Measurements from ENCODE around the gene SLC4A7. TPM values are rescaled to one million over a fixed set of nuclear protein-coding genes. Genes with fewer than 3 reads are reported as not detected.

The SLC4A7 gene
- total RNA-seq, 4 donors from 2014 or later, result 7.5 to 19.8 (median 12.8) TPM

- Histone ChIP-seq H3K9me3 (no peaks in the 10 kb centered on the region), H3K27ac (no peak within 1 kb of the TSS), H3K4me3 (peak within 1 kb of the TSS; percentile 70 to 72 (median 70)), H3K36me3 (no peaks in the 10 kb centered on the region), H3K27me3 (no peaks in the 10 kb centered on the region), H3K4me1 (peaks cover 6 to 17% of the 10 kb centered on the region in 2 donors)
- in situ Hi-C loops (cut with MboI; ENCODE audit: low sequenced_read_pairs in 4 of 4), result no loop called here
- intact Hi-C loops (cut with DNase I; ENCODE audit: low total_unique reads), result no loop called here
- TF ChIP-seq POLR2A (IDR thresholded peaks at IDR 0.05) (no peak), CTCF (IDR thresholded peaks at IDR 0.05 in 4 of 5, conservative IDR thresholded peaks at IDR 0.05 in 1 of 5) (no peak)
- ATAC-seq (peak; percentile 97 to 98), DNase-seq (peak; percentile 77 to 83)
Observed at GRCh38 chr3:27368831-27369607, 115.2 kb downstream of the SLC4A7 start, which contains the start of gene NEK10. NEK10 (minus strand) TSS chr3:27369383; CDS start chr3:27352882, 16,501 bp downstream.

- Histone ChIP-seq H3K36me3 (no peaks in the 10 kb centered on the region), H3K4me3 (no peak overlapping the region), H3K9me3 (no peaks in the 10 kb centered on the region), H3K4me1 (peaks cover 0 to 9% of the 10 kb centered on the region in 2 donors), H3K27me3 (no peaks in the 10 kb centered on the region), H3K27ac (no peak overlapping the region)
- no peak for TF ChIP-seq POLR2A (IDR thresholded peaks at IDR 0.05)
- DNase-seq (no peak), ATAC-seq (no peak)
- in situ Hi-C loops (cut with MboI; ENCODE audit: low sequenced_read_pairs in 4 of 4) (no loop called here), intact Hi-C loops (cut with DNase I; ENCODE audit: low total_unique reads) (no loop called here)
Observed at GRCh38 chr3:27366062-27366591, 118.1 kb downstream of the SLC4A7 start.

GRCh38 chr3:27360113-27361078 lies 123.8 kb downstream of the SLC4A7 start:
- Histone ChIP-seq H3K9me3 (no peaks in the 10 kb centered on the region), H3K27me3 (no peaks in the 10 kb centered on the region), H3K36me3 (no peaks in the 10 kb centered on the region), H3K4me1 (peaks cover 0 to 5% of the 10 kb centered on the region in 2 donors), H3K27ac (no peak overlapping the region), H3K4me3 (no peak overlapping the region)
- no peak for TF ChIP-seq CTCF (IDR thresholded peaks at IDR 0.05 in 4 of 5, conservative IDR thresholded peaks at IDR 0.05 in 1 of 5)
- no peak for TF ChIP-seq POLR2A (IDR thresholded peaks at IDR 0.05)
- DNase-seq, result no peak
- no peak for ATAC-seq
- in situ Hi-C loops (cut with MboI; ENCODE audit: low sequenced_read_pairs in 4 of 4) (no loop called here), intact Hi-C loops (cut with DNase I; ENCODE audit: low total_unique reads) (no loop called here)

- H3K4me1 ChIP-seq, result peaks cover 5 to 6% of the 10 kb centered on the region in 2 donors
- H3K9me3 ChIP-seq, result no peaks in the 10 kb centered on the region
- no peaks in the 10 kb centered on the region for H3K36me3 ChIP-seq
- TF ChIP-seq POLR2A (IDR thresholded peaks at IDR 0.05) (no peak), CTCF (IDR thresholded peaks at IDR 0.05 in 4 of 5, conservative IDR thresholded peaks at IDR 0.05 in 1 of 5) (no peak)
- intact Hi-C loops (cut with DNase I; ENCODE audit: low total_unique reads) (no loop called here), in situ Hi-C loops (cut with MboI; ENCODE audit: low sequenced_read_pairs in 4 of 4) (no loop called here)
- H3K27me3 ChIP-seq, result no peaks in the 10 kb centered on the region
- H3K4me3 ChIP-seq, result no peak overlapping the region
- DNase-seq, result no peak
- no peak for ATAC-seq
- H3K27ac ChIP-seq, result no peak overlapping the region
Observed at GRCh38 chr3:27358372-27358771, 125.8 kb downstream of the SLC4A7 start.

All from gastrocnemius medialis (tissue), 4 donors.